ENCODE results near the gene TBC1D14.

Gene TBC1D14

DNA sequence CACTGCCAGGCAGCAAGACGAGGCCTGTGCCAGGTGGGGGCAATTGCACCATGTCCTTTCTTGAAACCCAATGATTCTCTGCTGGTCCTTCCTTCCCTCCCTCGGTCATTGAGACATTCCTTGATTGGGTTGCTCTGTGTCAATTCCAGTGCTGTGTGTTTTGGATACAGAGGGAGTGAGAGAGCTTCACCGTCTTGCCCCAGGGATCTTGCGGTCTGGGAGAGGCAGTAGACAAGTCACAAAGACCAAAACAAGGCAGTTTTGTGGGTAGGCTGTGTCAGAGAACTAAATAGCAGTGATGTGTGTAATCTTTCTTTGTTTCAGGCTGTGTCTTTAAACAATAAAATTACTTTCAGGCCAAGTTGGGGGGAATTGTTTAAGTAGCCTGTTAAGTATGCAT lies 94.7 kb downstream of the TBC1D14 start:
- H3K4me1 ChIP-seq (ENCODE audit: control insufficient read depth, insufficient read depth, low read length, poor library complexity, severe bottlenecking): no peaks in the 10 kb centered on the region
- 81 to 97% methylated on average over 3 of the region's 4 CpGs for WGBS, 2 experiments (ENCODE audit: insufficient coverage in 2 of 2)
- H3K4me3 ChIP-seq (ENCODE audit: extremely low read depth, insufficient read depth, low read length, poor library complexity, severe bottlenecking): no peak overlapping the region
- no peaks in the 10 kb centered on the region for H3K9me3 ChIP-seq (ENCODE audit: control insufficient read depth, low read length)
- H3K27ac ChIP-seq (ENCODE audit: low read depth, low read length, severe bottlenecking): no peak overlapping the region
- peaks cover 91% of the 10 kb centered on the region for H3K36me3 ChIP-seq (ENCODE audit: control insufficient read depth, insufficient read depth, low read length)

DNA sequence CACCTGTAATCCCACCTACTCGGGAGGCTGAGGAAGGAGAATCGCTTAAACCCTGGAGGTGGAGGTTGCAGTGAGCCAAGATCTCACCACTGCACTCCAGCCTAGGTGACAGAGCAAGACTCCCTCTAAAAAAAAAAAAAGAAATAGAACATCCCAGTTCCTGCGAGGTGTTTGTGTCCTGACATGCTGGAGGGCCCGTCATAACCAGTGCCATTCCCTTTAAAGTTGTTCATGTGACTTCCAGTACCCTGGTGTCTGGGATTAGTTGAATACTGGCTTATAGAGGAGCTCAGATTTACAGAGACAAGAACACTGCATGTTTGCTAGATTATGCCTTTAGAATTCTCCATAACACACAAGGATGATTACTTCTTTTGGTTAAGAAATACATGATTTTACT lies 95.9 kb downstream of the TBC1D14 start:
- no peak overlapping the region for H3K4me3 ChIP-seq (ENCODE audit: extremely low read depth, insufficient read depth, low read length, poor library complexity, severe bottlenecking)
- H3K9me3 ChIP-seq (ENCODE audit: control insufficient read depth, low read length): no peaks in the 10 kb centered on the region
- no peaks in the 10 kb centered on the region for H3K4me1 ChIP-seq (ENCODE audit: control insufficient read depth, insufficient read depth, low read length, poor library complexity, severe bottlenecking)
- WGBS, 2 experiments (ENCODE audit: insufficient coverage in 2 of 2): 88 to 100% methylated on average over 3 of the region's 4 CpGs
- no peak overlapping the region for H3K27ac ChIP-seq (ENCODE audit: low read depth, low read length, severe bottlenecking)
- peaks cover 91% of the 10 kb centered on the region for H3K36me3 ChIP-seq (ENCODE audit: control insufficient read depth, insufficient read depth, low read length)

DNA sequence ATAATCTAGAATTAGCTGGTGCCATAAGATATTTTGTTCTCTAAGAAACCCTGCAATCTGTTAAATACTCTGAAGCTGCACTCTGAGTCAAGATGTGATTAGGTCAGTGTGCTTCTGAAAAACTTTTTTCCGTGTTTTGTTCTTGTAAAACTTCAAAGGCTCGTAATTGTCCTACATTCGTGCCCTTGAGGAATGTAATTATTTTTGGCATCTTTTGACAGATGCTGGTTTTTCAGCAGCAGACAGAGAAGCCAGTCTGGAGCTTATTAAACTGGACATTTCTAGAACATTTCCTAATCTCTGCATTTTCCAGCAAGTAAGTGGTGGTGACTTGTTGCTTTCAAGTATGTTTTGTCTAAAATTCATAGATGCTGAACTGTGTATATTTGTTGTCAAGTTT lies 96.8 kb downstream of the TBC1D14 start:
- H3K36me3 ChIP-seq (ENCODE audit: control insufficient read depth, insufficient read depth, low read length): peaks cover 91% of the 10 kb centered on the region
- 88 to 89% methylated on average over 1 to 3 of the region's 3 CpGs for WGBS, 2 experiments (ENCODE audit: insufficient coverage in 2 of 2)
- no peak overlapping the region for H3K4me3 ChIP-seq (ENCODE audit: extremely low read depth, insufficient read depth, low read length, poor library complexity, severe bottlenecking)
- H3K4me1 ChIP-seq (ENCODE audit: control insufficient read depth, insufficient read depth, low read length, poor library complexity, severe bottlenecking): no peaks in the 10 kb centered on the region
- H3K9me3 ChIP-seq (ENCODE audit: control insufficient read depth, low read length): no peaks in the 10 kb centered on the region
- no peak overlapping the region for H3K27ac ChIP-seq (ENCODE audit: low read depth, low read length, severe bottlenecking)

DNA sequence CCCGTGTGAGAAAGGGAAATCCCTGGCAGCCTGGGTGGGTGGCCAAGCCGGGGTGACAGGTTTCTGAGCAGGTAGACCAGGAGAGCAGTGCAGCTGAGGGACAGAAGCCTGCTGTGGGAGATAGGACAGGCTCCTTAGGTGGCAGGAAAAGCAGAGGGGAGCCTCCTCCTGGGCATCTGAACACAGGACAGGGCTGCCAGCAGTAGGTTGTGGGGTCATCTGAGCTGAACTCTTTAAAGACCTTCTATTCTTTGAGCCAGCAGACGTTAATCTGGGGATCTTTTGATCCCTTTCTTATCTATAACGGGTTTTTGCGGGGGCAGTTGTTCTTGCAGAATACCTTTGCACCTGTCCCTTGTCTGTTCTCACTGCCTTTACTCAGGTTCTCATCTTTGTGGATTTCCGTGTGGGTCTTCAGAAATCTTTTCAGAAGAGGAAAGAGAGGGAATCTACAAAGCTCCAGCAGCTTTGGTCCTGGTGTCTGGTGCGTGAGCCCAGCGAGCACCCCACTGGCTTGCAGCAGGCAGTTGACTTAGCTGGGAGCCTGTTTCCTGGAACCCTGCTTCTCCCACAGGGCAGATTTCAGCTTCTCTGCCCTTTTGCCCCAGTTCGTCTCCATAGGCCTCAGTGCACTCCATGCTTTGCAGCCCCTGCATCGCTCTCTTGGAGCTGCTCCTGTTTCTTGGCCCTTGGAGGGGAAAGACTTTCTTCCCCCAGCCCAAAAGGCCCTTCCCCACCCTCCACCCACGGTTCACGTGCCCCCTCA lies 97.7 kb downstream of the TBC1D14 start:
- H3K9me3 ChIP-seq (ENCODE audit: control insufficient read depth, low read length): no peaks in the 10 kb centered on the region
- H3K4me3 ChIP-seq (ENCODE audit: extremely low read depth, insufficient read depth, low read length, poor library complexity, severe bottlenecking): no peak overlapping the region
- no peak overlapping the region for H3K27ac ChIP-seq (ENCODE audit: low read depth, low read length, severe bottlenecking)
- no peaks in the 10 kb centered on the region for H3K4me1 ChIP-seq (ENCODE audit: control insufficient read depth, insufficient read depth, low read length, poor library complexity, severe bottlenecking)
- WGBS, 2 experiments (ENCODE audit: insufficient coverage in 2 of 2): 79 to 87% methylated on average over 10 to 12 of the region's 12 CpGs
- peaks cover 91% of the 10 kb centered on the region for H3K36me3 ChIP-seq (ENCODE audit: control insufficient read depth, insufficient read depth, low read length)

DNA sequence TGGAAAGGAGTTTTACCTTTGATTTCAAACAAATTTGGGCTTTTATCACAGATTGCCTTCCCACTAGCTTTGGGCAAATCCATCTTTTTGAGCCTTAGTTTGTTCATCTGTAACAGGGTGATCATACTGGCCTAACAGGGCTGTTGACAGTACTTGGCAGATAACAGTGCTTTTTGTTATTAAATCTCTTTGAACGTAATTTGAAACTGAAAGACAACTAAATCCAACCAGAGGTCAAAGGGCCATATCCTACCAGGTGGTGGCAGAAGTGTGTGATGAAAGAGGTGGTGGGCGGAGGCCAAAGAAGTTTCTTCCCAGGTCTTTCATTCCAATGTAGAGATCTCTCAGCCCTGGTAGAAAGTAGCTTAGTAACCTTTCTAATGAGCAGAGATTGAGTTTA lies 98.3 kb downstream of the TBC1D14 start:
- H3K4me1 ChIP-seq (ENCODE audit: control insufficient read depth, insufficient read depth, low read length, poor library complexity, severe bottlenecking): no peaks in the 10 kb centered on the region
- no peak overlapping the region for H3K4me3 ChIP-seq (ENCODE audit: extremely low read depth, insufficient read depth, low read length, poor library complexity, severe bottlenecking)
- H3K36me3 ChIP-seq (ENCODE audit: control insufficient read depth, insufficient read depth, low read length): peaks cover 87% of the 10 kb centered on the region
- H3K9me3 ChIP-seq (ENCODE audit: control insufficient read depth, low read length): no peaks in the 10 kb centered on the region
- no peak overlapping the region for H3K27ac ChIP-seq (ENCODE audit: low read depth, low read length, severe bottlenecking)
- 100% methylated on average over 1 of the region's 2 CpGs; no CpG with 5 or more reads in 1 of the 2 experiments for WGBS, 2 experiments (ENCODE audit: insufficient coverage in 2 of 2)

DNA sequence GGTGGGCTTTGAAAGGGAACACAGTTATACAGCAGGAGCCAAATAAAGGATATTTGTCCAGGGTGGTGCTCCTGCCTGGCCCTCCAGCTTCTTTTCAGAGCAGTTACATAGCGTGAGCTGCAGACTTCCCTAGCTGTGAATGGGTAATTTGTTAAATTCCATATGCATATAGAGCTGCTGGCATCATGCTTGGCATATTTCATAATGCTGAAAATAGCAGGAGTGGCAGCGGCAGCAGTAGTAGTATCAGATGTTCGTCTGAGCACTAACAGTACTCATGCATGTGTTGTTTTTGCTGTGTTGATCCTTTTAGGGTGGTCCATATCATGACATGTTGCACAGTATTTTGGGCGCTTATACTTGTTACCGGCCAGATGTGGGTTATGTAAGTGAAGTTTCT lies 99.9 kb downstream of the TBC1D14 start:
- Histone ChIP-seq H3K36me3 (ENCODE audit: control insufficient read depth, insufficient read depth, low read length) (peaks cover 90% of the 10 kb centered on the region), H3K27ac (ENCODE audit: low read depth, low read length, severe bottlenecking) (no peak overlapping the region), H3K4me3 (ENCODE audit: extremely low read depth, insufficient read depth, low read length, poor library complexity, severe bottlenecking) (no peak overlapping the region), H3K9me3 (ENCODE audit: control insufficient read depth, low read length) (no peaks in the 10 kb centered on the region), H3K4me1 (ENCODE audit: control insufficient read depth, insufficient read depth, low read length, poor library complexity, severe bottlenecking) (no peaks in the 10 kb centered on the region)
- 87 to 98% methylated on average over 4 to 5 of the region's 5 CpGs for WGBS, 2 experiments (ENCODE audit: insufficient coverage in 2 of 2)

DNA sequence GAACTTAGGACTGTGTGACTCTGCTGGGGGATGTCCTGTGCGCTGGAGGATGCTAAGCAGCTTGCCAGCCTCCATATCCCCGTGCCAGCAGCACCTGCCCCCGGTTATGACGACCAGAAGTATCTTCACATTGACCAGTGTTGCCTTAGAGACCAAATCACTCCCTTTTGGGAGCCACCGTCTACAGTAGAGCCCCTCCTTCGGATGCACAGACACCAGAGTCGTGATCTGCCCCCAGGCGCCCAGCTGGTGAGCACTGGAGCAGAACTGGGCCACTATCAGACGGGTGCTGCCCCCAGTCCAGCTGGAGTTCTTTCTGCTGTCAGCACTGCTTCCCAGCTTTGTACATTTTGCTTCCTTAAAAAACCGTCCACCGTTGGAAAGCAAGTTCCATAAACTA lies 103.5 kb downstream of the TBC1D14 start:
- Histone ChIP-seq H3K9me3 (ENCODE audit: control insufficient read depth, low read length) (no peaks in the 10 kb centered on the region), H3K27ac (ENCODE audit: low read depth, low read length, severe bottlenecking) (no peak overlapping the region), H3K4me1 (ENCODE audit: control insufficient read depth, insufficient read depth, low read length, poor library complexity, severe bottlenecking) (no peaks in the 10 kb centered on the region), H3K36me3 (ENCODE audit: control insufficient read depth, insufficient read depth, low read length) (peaks cover 96% of the 10 kb centered on the region), H3K4me3 (ENCODE audit: extremely low read depth, insufficient read depth, low read length, poor library complexity, severe bottlenecking) (no peak overlapping the region)
- WGBS, 2 experiments (ENCODE audit: insufficient coverage in 2 of 2): 91 to 98% methylated on average over 10 to 11 of the region's 11 CpGs

DNA sequence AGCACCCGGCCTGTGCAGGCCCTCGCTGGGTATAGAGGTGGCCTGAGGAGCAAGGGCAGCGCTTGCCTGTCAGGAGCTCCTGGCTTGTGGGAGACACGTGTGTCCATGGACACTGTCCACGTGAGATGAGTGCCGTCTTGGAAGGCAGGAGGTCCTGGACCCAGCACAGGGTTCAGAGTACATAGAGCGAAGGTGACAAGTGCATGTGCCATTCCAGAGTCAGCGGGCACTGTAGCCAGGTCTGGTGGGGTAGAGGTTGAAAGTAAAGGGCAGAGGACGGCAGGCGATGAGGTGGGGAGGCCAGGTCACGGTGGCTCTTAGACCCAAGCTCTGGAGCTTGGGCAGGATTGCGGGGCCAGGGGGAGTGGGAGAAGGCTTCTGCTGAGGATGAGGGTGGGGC lies 105.2 kb downstream of the TBC1D14 start:
- H3K27ac ChIP-seq (ENCODE audit: low read depth, low read length, severe bottlenecking): no peak overlapping the region
- no peak overlapping the region for H3K4me3 ChIP-seq (ENCODE audit: extremely low read depth, insufficient read depth, low read length, poor library complexity, severe bottlenecking)
- no peaks in the 10 kb centered on the region for H3K9me3 ChIP-seq (ENCODE audit: control insufficient read depth, low read length)
- WGBS, 2 experiments (ENCODE audit: insufficient coverage in 2 of 2): 96 to 99% methylated on average over 12 of the region's 12 CpGs
- H3K36me3 ChIP-seq (ENCODE audit: control insufficient read depth, insufficient read depth, low read length): peaks cover 90% of the 10 kb centered on the region
- peaks cover 4% of the 10 kb centered on the region for H3K4me1 ChIP-seq (ENCODE audit: control insufficient read depth, insufficient read depth, low read length, poor library complexity, severe bottlenecking)

DNA sequence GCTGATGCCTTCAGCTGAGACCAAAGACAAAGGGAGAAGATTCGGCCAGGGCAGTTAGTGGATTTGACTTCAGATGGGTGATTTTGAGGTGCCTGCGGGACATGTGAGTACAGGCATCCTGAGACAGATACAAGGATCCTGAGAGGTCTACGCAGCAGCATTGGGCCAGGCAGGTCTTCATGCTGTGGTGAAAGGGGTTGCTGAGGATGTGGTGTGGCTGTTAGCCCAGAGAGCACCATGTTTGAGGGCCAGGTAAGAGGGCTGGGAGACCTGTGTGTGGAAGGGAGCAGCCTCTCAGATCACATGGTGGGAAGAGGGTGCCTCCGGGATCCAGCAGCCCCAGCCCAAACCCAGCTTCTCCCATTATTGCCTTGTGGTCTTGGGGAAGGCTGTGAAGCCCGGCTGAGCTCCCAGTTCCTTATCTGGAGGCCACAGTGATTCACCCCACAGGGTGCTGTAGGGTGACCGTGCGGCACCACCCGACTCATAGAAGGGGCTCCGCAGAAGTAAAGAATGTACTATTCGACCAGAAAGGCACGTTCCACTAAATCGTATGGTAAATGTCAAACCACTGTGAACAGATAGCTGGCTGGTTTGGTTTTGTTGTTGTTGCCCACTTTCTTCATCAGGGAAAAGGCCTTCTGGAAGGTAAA lies 105.9 kb downstream of the TBC1D14 start:
- H3K4me1 ChIP-seq (ENCODE audit: control insufficient read depth, insufficient read depth, low read length, poor library complexity, severe bottlenecking): peaks cover 11% of the 10 kb centered on the region
- H3K27ac ChIP-seq (ENCODE audit: low read depth, low read length, severe bottlenecking): no peak overlapping the region
- no peaks in the 10 kb centered on the region for H3K9me3 ChIP-seq (ENCODE audit: control insufficient read depth, low read length)
- WGBS, 2 experiments (ENCODE audit: insufficient coverage in 2 of 2): 96% methylated on average over 11 of the region's 12 CpGs
- no peak overlapping the region for H3K4me3 ChIP-seq (ENCODE audit: extremely low read depth, insufficient read depth, low read length, poor library complexity, severe bottlenecking)
- H3K36me3 ChIP-seq (ENCODE audit: control insufficient read depth, insufficient read depth, low read length): peaks cover 83% of the 10 kb centered on the region

DNA sequence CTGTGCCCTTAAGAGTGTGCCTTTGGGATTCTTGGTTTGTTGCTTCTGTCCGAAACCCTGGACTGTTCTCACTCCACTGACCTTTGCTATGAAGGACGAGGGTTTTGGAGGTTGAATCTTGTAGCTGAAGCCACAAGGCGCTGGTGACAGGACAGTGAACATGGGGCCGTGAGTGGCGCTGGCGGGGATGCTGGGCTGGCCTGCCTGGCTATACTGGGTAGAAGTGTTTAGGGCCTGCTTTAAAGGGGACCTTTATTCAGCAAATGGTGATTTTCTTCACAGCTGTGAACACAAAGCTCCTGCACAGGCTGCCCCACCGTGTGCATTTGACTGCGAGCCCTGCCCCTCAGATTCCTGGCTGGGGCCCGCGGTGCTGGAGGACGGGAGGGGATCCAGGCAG lies 106.5 kb downstream of the TBC1D14 start:
- 94 to 95% methylated on average over 9 to 10 of the region's 11 CpGs for WGBS, 2 experiments (ENCODE audit: insufficient coverage in 2 of 2)
- H3K9me3 ChIP-seq (ENCODE audit: control insufficient read depth, low read length): no peaks in the 10 kb centered on the region
- H3K27ac ChIP-seq (ENCODE audit: low read depth, low read length, severe bottlenecking): no peak overlapping the region
- peaks cover 80% of the 10 kb centered on the region for H3K36me3 ChIP-seq (ENCODE audit: control insufficient read depth, insufficient read depth, low read length)
- peaks cover 15% of the 10 kb centered on the region for H3K4me1 ChIP-seq (ENCODE audit: control insufficient read depth, insufficient read depth, low read length, poor library complexity, severe bottlenecking)
- no peak overlapping the region for H3K4me3 ChIP-seq (ENCODE audit: extremely low read depth, insufficient read depth, low read length, poor library complexity, severe bottlenecking)

DNA sequence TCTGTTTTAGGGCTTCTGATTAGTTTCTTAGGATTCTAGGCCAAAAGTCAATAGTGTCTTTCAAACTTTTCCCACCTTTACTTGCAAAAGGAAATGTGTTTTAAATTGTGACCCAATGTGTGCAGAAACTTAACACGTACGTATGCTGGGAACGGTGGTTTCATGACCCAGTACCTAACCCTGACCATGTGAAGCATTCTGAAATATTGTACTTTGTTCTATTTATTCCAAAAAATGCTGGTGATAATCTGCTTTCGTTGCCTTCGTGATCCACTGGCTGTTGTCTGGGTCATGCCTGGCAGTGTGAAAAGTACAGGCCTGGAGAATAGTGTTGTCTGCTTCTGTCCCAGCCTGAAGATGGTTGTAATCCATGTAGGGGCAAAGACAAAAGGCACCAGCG lies 106.9 kb downstream of the TBC1D14 start:
- no peak overlapping the region for H3K27ac ChIP-seq (ENCODE audit: low read depth, low read length, severe bottlenecking)
- H3K9me3 ChIP-seq (ENCODE audit: control insufficient read depth, low read length): no peaks in the 10 kb centered on the region
- no peak overlapping the region for H3K4me3 ChIP-seq (ENCODE audit: extremely low read depth, insufficient read depth, low read length, poor library complexity, severe bottlenecking)
- H3K36me3 ChIP-seq (ENCODE audit: control insufficient read depth, insufficient read depth, low read length): peaks cover 80% of the 10 kb centered on the region
- H3K4me1 ChIP-seq (ENCODE audit: control insufficient read depth, insufficient read depth, low read length, poor library complexity, severe bottlenecking): peaks cover 19% of the 10 kb centered on the region
- WGBS, 2 experiments (ENCODE audit: insufficient coverage in 2 of 2): 95 to 100% methylated on average over 4 of the region's 6 CpGs
